Keratinocyte (primary cell): ENCODE measurements around the gene WNT9A. TPM values are rescaled to one million over a fixed set of nuclear protein-coding genes. Genes with fewer than 3 reads are reported as not detected.

Experiments
- DNase-seq: peaks from one replicate; pipeline ENCODE4 v3.0.0-alpha.2; 2011; ENCODE audit warnings: low read depth, missing footprints, low spot score
- FAIRE-seq: peaks from 2 replicates; lab custom pipeline; 2011; peaks lifted over from hg19 to GRCh38; lab: Jason Lieb, UNC
- H2AFZ ChIP-seq: 2 replicates; pipeline ENCODE4 v1.6.0; 2012; ENCODE audit warnings: low read length, control low read depth, inconsistent platforms; ENCODE audit not compliant: control insufficient read depth
- H3K27ac ChIP-seq: 2 replicates; pipeline ENCODE4 v1.5.1; 2011; ENCODE audit warnings: low read length; ENCODE audit not compliant: control insufficient read depth, insufficient read depth
- H3K27me3 ChIP-seq: 3 replicates; pipeline ENCODE4 v1.6.0; 2011; ENCODE audit warnings: low read length; ENCODE audit not compliant: control insufficient read depth, insufficient read depth; ENCODE audit errors: extremely low read depth
- H3K36me3 ChIP-seq, 2 experiments: 2 replicates in 1 of 2; 3 replicates in 1 of 2; pipeline ENCODE4 v1.5.1; 2011; ENCODE audit warnings: low read length in 2 of 2, mild to moderate bottlenecking in 1 of 2; ENCODE audit not compliant: control insufficient read depth in 2 of 2, insufficient read depth in 2 of 2; ENCODE audit errors: extremely low read depth in 1 of 2
- H3K4me1 ChIP-seq: 3 replicates; pipeline ENCODE4 v1.5.1; 2011; ENCODE audit warnings: low read length; ENCODE audit not compliant: control insufficient read depth, insufficient read depth; ENCODE audit errors: extremely low read depth
- H3K4me2 ChIP-seq: 3 replicates; pipeline ENCODE4 v1.6.0; 2011; ENCODE audit warnings: low read depth, low read length; ENCODE audit not compliant: control insufficient read depth, insufficient read depth; ENCODE audit errors: extremely low read depth
- H3K4me3 ChIP-seq, 3 experiments: fragments of 200-600 bp in 1 of 3; sonication (generic) in 1 of 3; 2 replicates in 2 of 3; 3 replicates in 1 of 3; pipeline ENCODE4 v1.5.1; 2011 to 2016; ENCODE audit warnings: low read length in 3 of 3, mild to moderate bottlenecking in 3 of 3, control low read depth in 2 of 3, inconsistent platforms in 1 of 3, low read depth in 1 of 3, mixed read lengths in 1 of 3, mixed run types in 1 of 3, moderate library complexity in 1 of 3; ENCODE audit not compliant: control insufficient read depth in 2 of 3, insufficient read depth in 2 of 3; ENCODE audit errors: extremely low read depth in 1 of 3
- H3K79me2 ChIP-seq: 2 replicates; pipeline ENCODE4 v1.6.0; 2012; ENCODE audit warnings: low read length; ENCODE audit not compliant: control insufficient read depth, insufficient read depth
- H3K9ac ChIP-seq: 3 replicates; pipeline ENCODE4 v1.6.0; 2011; ENCODE audit warnings: low read length; ENCODE audit not compliant: control insufficient read depth, insufficient read depth; ENCODE audit errors: extremely low read depth
- H3K9me1 ChIP-seq: 3 replicates; pipeline ENCODE4 v1.6.0; 2011; ENCODE audit warnings: low read length; ENCODE audit not compliant: control insufficient read depth, insufficient read depth; ENCODE audit errors: extremely low read depth
- H3K9me3 ChIP-seq: 2 replicates; pipeline ENCODE4 v1.5.1; 2012; ENCODE audit warnings: low read depth, low read length; ENCODE audit not compliant: control insufficient read depth
- H4K20me1 ChIP-seq: 3 replicates; pipeline ENCODE4 v1.6.0; 2011; ENCODE audit warnings: low read length; ENCODE audit not compliant: control insufficient read depth, insufficient read depth; ENCODE audit errors: extremely low read depth
- CTCF ChIP-seq, 3 experiments: IDR thresholded peaks in 1 of 3; conservative IDR thresholded peaks in 1 of 3; optimal IDR thresholded peaks in 1 of 3; 2 replicates in 2 of 3; 3 replicates in 1 of 3; pipeline versions ENCODE3 to v1.5.1; 2011; ENCODE audit warnings: low read length in 3 of 3, mild to moderate bottlenecking in 3 of 3, moderate library complexity in 2 of 3, control low read depth in 1 of 3, inconsistent platforms in 1 of 3; ENCODE audit not compliant: insufficient read depth in 2 of 3; ENCODE audit errors: extremely low read depth in 1 of 3
- EZH2 ChIP-seq: IDR thresholded peaks from one replicate; pipeline ENCODE4 v1.6.1; 2012; ENCODE audit warnings: inconsistent platforms, mild to moderate bottlenecking, low read length, moderate library complexity
- dilution Hi-C: fragments of 300-500 bp; cut with MboI; formaldehyde crosslinking; loops from one replicate; pipeline ENCODE4 v1.7.0; 2020; ENCODE audit warnings: low sequenced_read_pairs; ENCODE audit not compliant: extremely low pct_ligation_motif_present
- polyA minus RNA-seq, 3 experiments: library from RNA; depleted of rRNA, polyadenylated mRNA; stranded (reverse); fragments of >200 nt; gene quantifications; 1 replicate in 1 of 3; 2 replicates in 1 of 3; 3 replicates in 1 of 3; pipeline ENCODE4 v1.2.3, GENCODE V29; 2011
- polyA plus RNA-seq, 5 experiments: library from polyadenylated mRNA; depleted of rRNA in 3 of 5; stranded (reverse) in 3 of 5; stranded (forward) in 1 of 5; unstranded in 1 of 5; fragments of >200 nt; gene quantifications; 1 replicate in 1 of 5; 2 replicates in 3 of 5; 3 replicates in 1 of 5; pipeline versions ENCODE4 v1.2.1 to v1.2.3, GENCODE V29; 2011 to 2012; ENCODE audit warnings: missing spikeins in 2 of 5, low read depth in 1 of 5, low replicate concordance in 1 of 5

WNT9A gene
- 1.7 to 2.5 TPM (median 2.3 TPM) in 3 replicates for polyA plus RNA-seq
- polyA plus RNA-seq (2011; ENCODE audit: low read depth): 0.75 TPM
- polyA plus RNA-seq (2011; cell fraction: cytosol; rRNA removed): 1.7 and 2.3 TPM in 2 replicates
- polyA plus RNA-seq (2011; cell fraction: nucleus; rRNA removed): 6.2 and 6.4 TPM in 2 replicates
- polyA plus RNA-seq (2012; ENCODE audit: low replicate concordance): 2.1 and 2.4 TPM in 2 replicates
- polyA minus RNA-seq: 3.9 to 6.0 TPM (median 4.9 TPM) in 3 replicates
- 4.4 TPM for polyA minus RNA-seq (2011; cell fraction: cytosol; rRNA and poly(A)+ RNA removed)
- 4.8 and 5.7 TPM in 2 replicates for polyA minus RNA-seq (2011; cell fraction: nucleus; rRNA and poly(A)+ RNA removed)

- dilution Hi-C loops: no loop called here
- Histone ChIP-seq H3K4me3 (peak within 1 kb of the TSS; percentile 47 to 72 (median 61)), H4K20me1 (peaks cover 3% of the 10 kb centered on the region), H3K4me2 (peak within 1 kb of the TSS; percentile 81), H3K9ac (peak within 1 kb of the TSS; percentile 13), H3K9me1 (no peaks in the 10 kb centered on the region), H3K27ac (no peak within 1 kb of the TSS), H3K9me3 (no peaks in the 10 kb centered on the region), H3K79me2 (peaks cover 5% of the 10 kb centered on the region), H2AFZ (peak within 1 kb of the TSS; percentile 51), H3K27me3 (peaks cover 18% of the 10 kb centered on the region), H3K4me1 (peaks cover 18% of the 10 kb centered on the region), H3K36me3 (no peaks in the 10 kb centered on the region)
- no peak for DNase-seq
- FAIRE-seq: no peak
- TF ChIP-seq CTCF (optimal IDR thresholded peaks at IDR 0.05 in 1 of 3, IDR thresholded peaks at IDR 0.05 in 1 of 3, conservative IDR thresholded peaks at IDR 0.05 in 1 of 3; ENCODE audit: extremely low read depth in 1 of 3, insufficient read depth in 2 of 3, low read length in 3 of 3) (no peak), EZH2 (no peak)
Observed at GRCh38 chr1:227947676-227948492, at the start of gene WNT9A. TSS of gene WNT9A (minus strand) at chr1:227947932. CDS start at chr1:227947887, 45 bp downstream.

GRCh38 chr1:227996187-227996950, 48.6 kb upstream of the WNT9A start:
- no peak overlapping the region for H3K27ac ChIP-seq
- H3K4me1 ChIP-seq: no peaks in the 10 kb centered on the region
- no peaks in the 10 kb centered on the region for H4K20me1 ChIP-seq
- no peak overlapping the region for H3K4me2 ChIP-seq
- no peaks in the 10 kb centered on the region for H3K9me1 ChIP-seq
- H3K9ac ChIP-seq: no peak overlapping the region
- H3K9me3 ChIP-seq: no peaks in the 10 kb centered on the region
- DNase-seq: no peak
- no peak for FAIRE-seq
- no peak overlapping the region for H2AFZ ChIP-seq
- H3K79me2 ChIP-seq: no peaks in the 10 kb centered on the region
- TF ChIP-seq CTCF (optimal IDR thresholded peaks at IDR 0.05 in 1 of 3, IDR thresholded peaks at IDR 0.05 in 1 of 3, conservative IDR thresholded peaks at IDR 0.05 in 1 of 3; ENCODE audit: extremely low read depth in 1 of 3, insufficient read depth in 2 of 3, low read length in 3 of 3): no peak
- TF ChIP-seq EZH2: no peak
- no peaks in the 10 kb centered on the region for H3K36me3 ChIP-seq
- peaks cover 6% of the 10 kb centered on the region for H3K27me3 ChIP-seq
- dilution Hi-C loops: no loop called here
- no peak overlapping the region for H3K4me3 ChIP-seq
